CD14-positive monocyte (primary cell): ENCODE results near the gene GNAT2. TPM values are rescaled to one million over a fixed set of nuclear protein-coding genes. Genes with fewer than 3 reads are reported as not detected.
A peak's percentile ranks its signal among the peaks of the same experiment; 100 is the strongest.

Experiments
- DNase-seq, 3 donors: peaks; one replicate each; pipeline ENCODE4 v3.0.0-alpha.2; 2011 to 2022
- H2AFZ ChIP-seq: 2 replicates; pipeline ENCODE4 v1.6.0; 2012; ENCODE audit warnings: mild to moderate bottlenecking, low read depth, low read length, inconsistent platforms; ENCODE audit not compliant: insufficient read depth, poor library complexity, severe bottlenecking
- H3K27ac ChIP-seq, 2 donors: 1 replicate in 1 of 2; 2 replicates in 1 of 2; pipeline ENCODE4 v1.5.1; 2012 to 2013; ENCODE audit warnings: low read length in 2 of 2, control low read depth in 1 of 2, inconsistent platforms in 1 of 2, low read depth in 1 of 2, mild to moderate bottlenecking in 1 of 2
- H3K27me3 ChIP-seq, 2 donors: one replicate each; pipeline versions ENCODE4 v1.6.0 to v1.6.1; 2011 to 2013; ENCODE audit warnings: low read length in 2 of 2; ENCODE audit not compliant: control insufficient read depth in 2 of 2, insufficient read depth in 2 of 2
- H3K36me3 ChIP-seq, 2 donors: replicated peaks in 1 of 2; 1 replicate in 1 of 2; 2 replicates in 1 of 2; pipeline versions ENCODE4 v1.5.1 to v1.6.1; 2012 to 2013; ENCODE audit warnings: low read length in 2 of 2, control low read depth in 1 of 2, inconsistent platforms in 1 of 2, mild to moderate bottlenecking in 1 of 2; ENCODE audit not compliant: insufficient read depth in 2 of 2, control insufficient read depth in 1 of 2
- H3K4me1 ChIP-seq, 2 donors: 1 replicate in 1 of 2; 2 replicates in 1 of 2; pipeline versions ENCODE4 v1.5.1 to v1.6.1; 2012 to 2013; ENCODE audit warnings: low read length in 2 of 2, control low read depth in 1 of 2, inconsistent platforms in 1 of 2, mild to moderate bottlenecking in 1 of 2, moderate library complexity in 1 of 2; ENCODE audit not compliant: insufficient read depth in 2 of 2, control insufficient read depth in 1 of 2
- H3K4me2 ChIP-seq: replicated peaks from 2 replicates; pipeline ENCODE3; 2012; ENCODE audit warnings: low read length, moderate library complexity, mild to moderate bottlenecking; ENCODE audit not compliant: poor library complexity, severe bottlenecking; ENCODE audit errors: extremely low read depth
- H3K4me3 ChIP-seq, 3 experiments: fragments of 200-600 bp in 1 of 3; sonication (generic) in 1 of 3; replicated peaks in 1 of 3; 1 replicate in 2 of 3; 2 replicates in 1 of 3; pipeline ENCODE4 v1.5.1; 2011 to 2013; ENCODE audit warnings: low read length in 3 of 3, mild to moderate bottlenecking in 3 of 3, control low read depth in 2 of 3, low read depth in 2 of 3, inconsistent platforms in 1 of 3, moderate library complexity in 1 of 3
- H3K79me2 ChIP-seq: 2 replicates; pipeline ENCODE4 v1.6.0; 2012; ENCODE audit warnings: mild to moderate bottlenecking, control low read depth, inconsistent platforms, low read length, moderate library complexity; ENCODE audit not compliant: insufficient read depth
- H3K9ac ChIP-seq: 2 replicates; pipeline ENCODE4 v1.6.0; 2017; ENCODE audit warnings: low read length, mild to moderate bottlenecking; ENCODE audit not compliant: insufficient read depth, poor library complexity, severe bottlenecking
- H3K9me3 ChIP-seq, 2 donors: replicated peaks in 1 of 2; 1 replicate in 1 of 2; 2 replicates in 1 of 2; pipeline versions ENCODE4 v1.5.1 to v1.6.1; 2012 to 2013; ENCODE audit warnings: low read length in 2 of 2, control low read depth in 1 of 2; ENCODE audit not compliant: control insufficient read depth in 1 of 2, insufficient read depth in 1 of 2
- H4K20me1 ChIP-seq: 2 replicates; pipeline ENCODE4 v1.6.0; 2012; ENCODE audit warnings: mild to moderate bottlenecking, low read length, control low read depth, moderate library complexity; ENCODE audit not compliant: insufficient read depth
- H3K27ac Mint-ChIP-seq, 7 donors: one replicate each; pipeline ENCODE4 v1.8.0; 2020; ENCODE audit warnings: mild to moderate bottlenecking in 7 of 7, mixed read lengths in 7 of 7, moderate library complexity in 6 of 7, inconsistent platforms in 2 of 7
- H3K27me3 Mint-ChIP-seq, 3 donors: one replicate each; pipeline ENCODE4 v1.8.0; 2021 to 2022; ENCODE audit warnings: low read depth in 3 of 3, mild to moderate bottlenecking in 3 of 3, mixed read lengths in 3 of 3, moderate library complexity in 3 of 3, inconsistent platforms in 1 of 3
- H3K36me3 Mint-ChIP-seq, 2 donors: one replicate each; pipeline ENCODE4 v1.8.0; 2020; ENCODE audit warnings: mixed read lengths in 2 of 2, inconsistent platforms in 1 of 2, mild to moderate bottlenecking in 1 of 2
- H3K4me1 Mint-ChIP-seq: one replicate; pipeline ENCODE4 v1.8.0; 2020; ENCODE audit warnings: mild to moderate bottlenecking, mixed read lengths
- H3K4me3 Mint-ChIP-seq, 2 donors: one replicate each; pipeline ENCODE4 v1.8.0; 2020; ENCODE audit warnings: mild to moderate bottlenecking in 2 of 2, mixed read lengths in 2 of 2, moderate library complexity in 1 of 2
- H3K9me3 Mint-ChIP-seq, 7 donors: one replicate each; pipeline ENCODE4 v1.8.0; 2020 to 2022; ENCODE audit warnings: mixed read lengths in 7 of 7, mild to moderate bottlenecking in 6 of 7, moderate library complexity in 6 of 7, inconsistent platforms in 2 of 7
- CTCF ChIP-seq: fragments of 200-600 bp; IDR thresholded peaks from one replicate; pipeline ENCODE4 v1.8.0; 2022; ENCODE audit warnings: antibody characterized with exemption, mild to moderate bottlenecking
- WGBS: methylation state at CpG from one replicate; pipeline ENCODE4 v1.1.5; 2013; ENCODE audit warnings: missing lambda C conversion rate; ENCODE audit not compliant: insufficient coverage; 5-methylcytosine and 5-hydroxymethylcytosine counted together
- intact Hi-C, 2 donors: fragments of 100-400 bp; cut with micrococcal nuclease; formaldehyde crosslinking; loops; one replicate each; pipeline versions ENCODE4 v1.15.0 to v1.15.1; 2023
- polyA plus RNA-seq, 3 donors: library from polyadenylated mRNA; depleted of rRNA in 1 of 3; unstranded in 2 of 3; stranded (reverse) in 1 of 3; fragments of 300-500 nt in 2 of 3; fragments of >200 nt in 1 of 3; fragmentation: Illumina TruSeq in 2 of 3; gene quantifications; 1 replicate in 2 of 3; 2 replicates in 1 of 3; pipeline ENCODE4 v1.2.3, GENCODE V29; 2012 to 2021

The GNAT2 gene
- polyA plus RNA-seq, 3 donors = 0.05 TPM; not detected in 2

- H3K4me3 Mint-ChIP-seq = peak overlapping the region in 1 of 2 donors; percentile 22
- peaks cover 1 to 14% (median 6%) of the 10 kb centered on the region in 3 donors for H3K27me3 Mint-ChIP-seq
- H4K20me1 ChIP-seq = peaks cover 14% of the 10 kb centered on the region
- WGBS = 89% methylated on average over 4 of the region's 9 CpGs
- peaks cover 13 to 16% of the 10 kb centered on the region in 2 donors for H3K36me3 ChIP-seq
- no peak for TF ChIP-seq CTCF
- H3K27ac Mint-ChIP-seq = peak overlapping the region in 4 of 7 donors; percentile 16 to 79 (median 52)
- H3K36me3 Mint-ChIP-seq = peaks cover 11 to 14% of the 10 kb centered on the region in 2 donors
- no peak overlapping the region for H3K4me3 ChIP-seq
- no peaks in the 10 kb centered on the region for H3K27me3 ChIP-seq
- H3K4me1 Mint-ChIP-seq = peaks cover 25% of the 10 kb centered on the region
- no peak overlapping the region for H3K4me2 ChIP-seq
- peak in 2 of 3 donors; percentile 23 to 47 for DNase-seq
- H3K9me3 Mint-ChIP-seq = no peaks in the 10 kb centered on the region
- intact Hi-C loops = loop anchor here in 1 of 2 donors (5.0 kb wide), 1 partner anchor 39 kb away; no protein-coding TSS in a partner anchor
- no peak overlapping the region for H3K9ac ChIP-seq
- no peak overlapping the region for H2AFZ ChIP-seq
- peaks cover 20 to 25% of the 10 kb centered on the region in 2 donors for H3K4me1 ChIP-seq
- no peaks in the 10 kb centered on the region for H3K9me3 ChIP-seq
- H3K27ac ChIP-seq = no peak overlapping the region
- H3K79me2 ChIP-seq = no peaks in the 10 kb centered on the region
Measured at GRCh38 chr1:109636201-109636952, 17.0 kb upstream of the GNAT2 start.

- Histone ChIP-seq H4K20me1 (peaks cover 20% of the 10 kb centered on the region), H3K27ac (no peak overlapping the region), H3K36me3 (peaks cover 18 to 21% of the 10 kb centered on the region in 2 donors), H3K4me1 (peaks cover 20 to 25% of the 10 kb centered on the region in 2 donors), H3K9me3 (no peaks in the 10 kb centered on the region), H3K9ac (no peak overlapping the region), H3K79me2 (no peaks in the 10 kb centered on the region), H3K4me2 (no peak overlapping the region), H3K4me3 (no peak overlapping the region), H3K27me3 (no peaks in the 10 kb centered on the region), H2AFZ (no peak overlapping the region)
- H3K9me3 Mint-ChIP-seq = no peaks in the 10 kb centered on the region
- peaks cover 25% of the 10 kb centered on the region for H3K4me1 Mint-ChIP-seq
- no peak for TF ChIP-seq CTCF
- peaks cover 16 to 20% of the 10 kb centered on the region in 2 donors for H3K36me3 Mint-ChIP-seq
- no peak overlapping the region for H3K4me3 Mint-ChIP-seq
- H3K27ac Mint-ChIP-seq = no peak overlapping the region
- WGBS = 100% methylated on average over 2 of the region's 2 CpGs
- H3K27me3 Mint-ChIP-seq = peaks cover 1 to 14% (median 8%) of the 10 kb centered on the region in 3 donors
- intact Hi-C loops = loop anchor here in 1 of 2 donors (5.0 kb wide), 1 partner anchor 39 kb away; no protein-coding TSS in a partner anchor
- peak in 1 of 3 donors; percentile 1 for DNase-seq
Measured at GRCh38 chr1:109635862-109636200, 16.4 kb upstream of the GNAT2 start.
